Measurements from ENCODE around the gene MESP2. TPM values are rescaled to one million over a fixed set of nuclear protein-coding genes. Genes with fewer than 3 reads are reported as not detected.
"Not testable (repeated sequence)": the region's sequence is repeated elsewhere in the genome, so short reads cannot be mapped to it uniquely, and the experiment has no call there.

The MESP2 gene
- polyA plus RNA-seq, 1 donor = 0.30 TPM

DNA sequence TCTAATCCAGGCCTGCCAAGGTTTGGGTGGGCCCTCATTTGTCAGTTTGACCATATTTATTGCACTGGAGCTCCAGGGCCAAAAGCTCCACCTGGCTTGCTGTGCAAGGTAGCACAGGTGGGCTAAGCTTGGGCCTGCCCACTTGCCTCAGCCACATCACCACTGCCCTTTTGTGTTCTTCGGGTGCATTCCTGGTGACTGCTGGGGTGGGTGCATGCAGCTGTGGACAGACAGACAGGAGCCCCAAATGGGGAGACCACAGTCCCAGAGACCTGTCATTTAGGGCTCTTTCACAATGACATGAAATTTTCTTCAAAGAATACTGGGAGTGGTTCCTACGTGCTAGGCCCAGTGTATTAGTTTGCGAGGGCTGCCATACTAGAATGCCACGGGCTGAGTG, 2.7 kb downstream of the MESP2 start:
- Histone ChIP-seq H3K4me1 (ENCODE audit: control insufficient read depth, insufficient read depth, low read length) (peaks cover 35% of the 10 kb centered on the region), H3K9me3 (ENCODE audit: control insufficient read depth, low read depth, low read length) (peaks cover 2% of the 10 kb centered on the region)
- no peak for DNase-seq

DNA sequence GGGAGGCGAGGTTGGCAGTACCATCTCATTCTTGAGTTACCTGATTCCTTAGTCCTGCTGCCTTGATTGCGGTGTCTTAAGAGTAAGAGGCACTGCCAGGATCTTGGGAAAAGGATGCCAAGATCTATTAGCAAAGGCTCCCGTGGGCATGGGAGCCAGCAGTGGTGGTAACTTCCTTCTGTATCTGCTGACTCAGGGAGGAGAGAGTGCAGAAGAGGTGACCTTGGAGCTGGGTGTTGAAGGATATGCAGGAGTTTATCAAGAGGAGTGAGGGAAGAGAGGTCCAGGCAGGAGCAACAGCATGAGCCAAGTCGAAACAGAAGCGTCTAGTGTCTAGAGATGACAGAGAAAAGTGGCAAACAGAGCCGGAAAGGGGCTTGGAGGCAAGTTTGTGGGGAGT, 4.5 kb downstream of the MESP2 start:
- no peak overlapping the region for H3K4me3 ChIP-seq (ENCODE audit: low read length)
- H3K27me3 ChIP-seq (ENCODE audit: control insufficient read depth, insufficient read depth, low read length) = no peaks in the 10 kb centered on the region
- H3K4me1 ChIP-seq (ENCODE audit: control insufficient read depth, insufficient read depth, low read length) = peaks cover 50% of the 10 kb centered on the region
- H3K36me3 ChIP-seq (ENCODE audit: control insufficient read depth, insufficient read depth, low read length) = peaks cover 12% of the 10 kb centered on the region
- H3K27ac ChIP-seq (ENCODE audit: low read length) = no peak overlapping the region
- DNase-seq = no peak
- peaks cover 2% of the 10 kb centered on the region for H3K9me3 ChIP-seq (ENCODE audit: control insufficient read depth, low read depth, low read length)
- no CpG with 5 or more reads among the region's 6 CpGs for WGBS (ENCODE audit: insufficient coverage, low lambda C conversion rate)

More for the DNA sequence above, 2.7 kb downstream of the MESP2 start:
- Histone ChIP-seq H3K27me3 (ENCODE audit: control insufficient read depth, insufficient read depth, low read length) (no peaks in the 10 kb centered on the region), H3K36me3 (ENCODE audit: control insufficient read depth, insufficient read depth, low read length) (no peaks in the 10 kb centered on the region), H3K27ac (ENCODE audit: low read length) (no peak overlapping the region), H3K4me3 (ENCODE audit: low read length) (no peak overlapping the region)
- WGBS (ENCODE audit: insufficient coverage, low lambda C conversion rate) = no CpG with 5 or more reads among the region's 4 CpGs

DNA sequence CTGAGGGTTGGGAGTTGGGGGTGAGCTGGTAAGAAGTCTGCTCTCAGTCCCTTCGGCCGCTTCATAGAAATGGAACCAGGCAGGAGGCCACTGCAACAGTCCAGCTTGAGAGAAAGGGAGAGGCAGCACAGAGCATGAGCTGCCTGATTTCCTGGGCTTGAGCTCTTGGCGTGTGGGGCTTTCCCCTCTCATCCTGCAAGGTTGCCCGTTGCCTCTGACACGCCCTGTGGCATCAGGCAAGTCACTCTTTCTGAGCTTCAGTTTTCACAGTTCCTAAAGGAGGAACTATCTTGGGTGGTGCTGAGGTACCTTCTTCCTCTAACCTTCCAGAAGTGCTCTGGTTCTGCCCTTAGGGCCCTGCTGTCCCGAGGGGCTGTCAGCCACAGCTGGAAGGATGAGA, 4.9 kb downstream of the MESP2 start:
- no peak for DNase-seq
- H3K27me3 ChIP-seq (ENCODE audit: control insufficient read depth, insufficient read depth, low read length) = no peaks in the 10 kb centered on the region
- WGBS (ENCODE audit: insufficient coverage, low lambda C conversion rate) = no CpG with 5 or more reads among the region's 6 CpGs
- no peak overlapping the region for H3K4me3 ChIP-seq (ENCODE audit: low read length)
- H3K27ac ChIP-seq (ENCODE audit: low read length) = no peak overlapping the region
- peaks cover 46% of the 10 kb centered on the region for H3K4me1 ChIP-seq (ENCODE audit: control insufficient read depth, insufficient read depth, low read length)
- H3K36me3 ChIP-seq (ENCODE audit: control insufficient read depth, insufficient read depth, low read length) = peaks cover 12% of the 10 kb centered on the region
- H3K9me3 ChIP-seq (ENCODE audit: control insufficient read depth, low read depth, low read length) = peaks cover 2% of the 10 kb centered on the region

DNA sequence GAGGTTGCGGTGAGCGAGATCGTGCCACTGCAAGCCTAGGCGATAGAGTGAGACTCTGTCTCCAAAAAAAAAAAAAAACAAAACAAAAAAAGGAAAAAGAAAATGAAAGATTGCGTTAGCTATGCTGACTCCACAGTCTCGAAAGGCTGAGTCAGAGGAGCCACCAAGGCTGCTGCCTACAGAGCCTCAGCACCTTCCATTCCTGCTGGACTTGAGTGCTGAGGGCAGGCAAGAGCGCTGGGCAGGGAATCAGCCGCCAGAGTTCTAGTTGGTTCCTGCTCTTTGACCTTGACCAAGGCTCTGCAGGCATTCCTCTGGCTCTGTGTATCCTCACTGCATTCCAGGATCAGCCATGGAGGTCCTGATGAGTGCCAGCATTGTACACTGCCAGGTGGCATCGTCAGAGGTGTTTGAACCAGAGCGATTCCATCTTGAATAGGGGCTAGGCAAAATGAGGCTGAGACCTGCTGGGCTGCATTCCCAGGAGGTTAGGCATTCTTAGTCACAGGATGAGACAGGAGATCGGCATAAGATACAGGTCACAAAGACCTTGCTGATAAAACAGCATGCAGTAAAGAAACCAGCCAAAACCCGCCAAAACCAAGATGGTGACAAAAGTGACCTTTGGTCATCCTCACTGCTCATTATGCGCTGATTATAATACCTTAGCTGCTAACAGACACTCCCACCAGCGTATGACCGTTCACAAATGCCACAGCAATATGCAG, 5.9 kb downstream of the MESP2 start:
- H3K27ac ChIP-seq (ENCODE audit: low read length) = peak overlapping the region; percentile 70
- no peaks in the 10 kb centered on the region for H3K27me3 ChIP-seq (ENCODE audit: control insufficient read depth, insufficient read depth, low read length)
- 90% methylated on average over 2 of the region's 15 CpGs for WGBS (ENCODE audit: insufficient coverage, low lambda C conversion rate)
- H3K9me3 ChIP-seq (ENCODE audit: control insufficient read depth, low read depth, low read length) = no peaks in the 10 kb centered on the region
- H3K4me1 ChIP-seq (ENCODE audit: control insufficient read depth, insufficient read depth, low read length) = peaks cover 51% of the 10 kb centered on the region
- H3K36me3 ChIP-seq (ENCODE audit: control insufficient read depth, insufficient read depth, low read length) = peaks cover 14% of the 10 kb centered on the region
- H3K4me3 ChIP-seq (ENCODE audit: low read length) = no peak overlapping the region
- DNase-seq = peak in 1 of 2 donors; percentile 48

DNA sequence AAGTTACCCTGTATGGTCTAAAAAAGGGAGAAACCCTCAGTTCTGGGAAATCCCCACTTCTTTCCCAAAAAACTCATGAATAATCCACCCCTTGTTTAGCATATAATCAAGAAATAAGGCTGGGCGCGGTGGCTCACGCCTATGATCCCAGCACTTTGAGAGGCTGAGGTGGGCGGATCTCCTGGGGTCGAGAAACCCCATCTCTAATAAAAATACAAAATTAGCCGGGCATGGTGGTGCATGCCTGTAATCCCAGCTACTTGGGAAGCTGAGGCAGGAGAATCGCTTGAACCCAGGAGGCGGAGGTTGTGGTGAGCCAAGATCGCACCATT, 6.5 kb downstream of the MESP2 start:
- H3K36me3 ChIP-seq (ENCODE audit: control insufficient read depth, insufficient read depth, low read length) = peaks cover 16% of the 10 kb centered on the region
- not testable (repeated sequence) for H3K9me3 ChIP-seq (ENCODE audit: control insufficient read depth, low read depth, low read length); DNase-seq; H3K27me3 ChIP-seq (ENCODE audit: control insufficient read depth, insufficient read depth, low read length); H3K4me3 ChIP-seq (ENCODE audit: low read length)
- WGBS (ENCODE audit: insufficient coverage, low lambda C conversion rate) = 100% methylated on average over 2 of the region's 9 CpGs
- peak overlapping the region; percentile 70 for H3K27ac ChIP-seq (ENCODE audit: low read length)
- H3K4me1 ChIP-seq (ENCODE audit: control insufficient read depth, insufficient read depth, low read length) = peaks cover 51% of the 10 kb centered on the region

DNA sequence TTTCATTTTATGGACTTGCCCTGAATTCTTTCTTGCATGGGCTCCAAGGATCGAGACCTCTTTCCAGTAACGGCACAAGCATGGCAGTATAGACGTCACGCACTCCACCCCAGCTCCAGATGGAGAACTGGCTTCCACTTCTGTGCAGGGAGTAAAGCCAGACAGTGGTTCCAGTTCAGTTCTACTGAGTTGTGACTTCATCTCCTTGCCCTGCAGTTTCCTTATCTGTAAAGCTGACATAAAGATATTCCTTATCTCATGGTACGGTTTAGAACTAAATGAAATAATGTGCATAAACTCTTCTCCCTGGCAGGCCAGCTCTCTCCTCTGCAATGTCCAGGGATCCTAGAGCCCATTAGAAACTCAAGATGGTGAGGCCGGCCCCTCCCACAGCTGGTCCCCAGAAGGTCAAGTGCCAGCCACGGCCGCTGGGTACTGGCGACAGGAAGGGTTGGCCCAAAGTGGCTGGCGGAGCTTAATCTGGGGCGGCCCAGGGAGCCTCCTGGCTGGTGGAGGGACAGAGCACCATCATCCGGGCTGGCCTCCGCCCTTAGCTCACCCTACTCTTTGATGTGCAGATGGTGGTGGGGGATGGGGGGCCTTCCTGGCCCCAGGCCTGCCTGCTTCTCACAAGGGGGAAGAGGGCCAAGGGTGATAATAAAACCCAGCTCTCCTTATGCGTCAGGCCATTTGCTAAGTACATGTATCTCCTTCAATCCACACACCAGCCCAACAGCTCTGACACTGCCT, 7.2 kb downstream of the MESP2 start:
- peak overlapping the region; percentile 70 for H3K27ac ChIP-seq (ENCODE audit: low read length)
- no CpG with 5 or more reads among the region's 14 CpGs for WGBS (ENCODE audit: insufficient coverage, low lambda C conversion rate)

DNA sequence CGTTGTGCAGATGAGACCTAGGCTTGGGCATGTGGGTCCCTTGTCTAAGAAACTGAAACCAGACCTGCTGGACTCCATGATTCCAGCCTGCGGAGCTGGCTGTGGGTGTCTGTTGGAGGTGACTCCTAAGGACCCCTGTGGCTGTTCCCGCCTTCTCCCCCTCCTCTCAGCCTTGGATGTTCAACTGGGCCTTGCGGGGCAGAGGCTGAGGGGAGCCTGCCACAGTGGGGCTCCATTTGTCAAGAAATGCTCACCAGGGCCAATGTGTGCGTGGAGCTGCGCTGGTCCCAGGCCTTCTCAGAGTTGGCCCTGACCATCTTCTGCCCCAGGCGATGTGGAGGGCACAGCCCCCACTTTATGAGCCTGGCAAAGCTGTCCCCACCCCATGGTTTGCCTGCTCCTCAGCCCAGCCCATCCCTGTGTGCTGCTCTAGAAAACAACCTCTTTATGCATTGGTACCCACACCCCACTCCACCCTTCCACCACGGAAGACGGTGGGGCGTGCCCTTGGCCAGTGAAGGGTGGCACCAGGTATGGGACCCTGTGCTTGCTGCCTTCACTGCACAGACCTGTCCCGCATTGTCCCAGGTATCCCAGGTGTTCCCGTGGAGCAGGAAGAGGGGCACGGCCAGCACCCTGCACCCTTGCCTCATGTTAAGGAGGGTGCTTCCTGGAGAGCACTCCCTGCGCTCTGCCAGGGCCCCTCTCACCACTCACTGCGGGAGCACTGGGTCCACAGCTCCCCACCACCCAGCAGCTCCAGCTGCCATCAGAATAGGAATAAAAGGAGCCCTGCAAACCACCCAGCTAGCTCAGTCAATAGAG, 7.9 kb downstream of the MESP2 start:
- Histone ChIP-seq H3K27ac (ENCODE audit: low read length) (peak overlapping the region; percentile 70), H3K27me3 (ENCODE audit: control insufficient read depth, insufficient read depth, low read length) (no peaks in the 10 kb centered on the region), H3K9me3 (ENCODE audit: control insufficient read depth, low read depth, low read length) (no peaks in the 10 kb centered on the region), H3K4me1 (ENCODE audit: control insufficient read depth, insufficient read depth, low read length) (peaks cover 51% of the 10 kb centered on the region), H3K4me3 (ENCODE audit: low read length) (no peak overlapping the region), H3K36me3 (ENCODE audit: control insufficient read depth, insufficient read depth, low read length) (peaks cover 27% of the 10 kb centered on the region)
- DNase-seq = peak in 1 of 2 donors; percentile 14
- WGBS (ENCODE audit: insufficient coverage, low lambda C conversion rate) = no CpG with 5 or more reads among the region's 15 CpGs

More for the DNA sequence above, 7.2 kb downstream of the MESP2 start:
- no peaks in the 10 kb centered on the region for H3K27me3 ChIP-seq (ENCODE audit: control insufficient read depth, insufficient read depth, low read length)
- DNase-seq = peak; percentile 51 to 66
- H3K36me3 ChIP-seq (ENCODE audit: control insufficient read depth, insufficient read depth, low read length) = peaks cover 21% of the 10 kb centered on the region
- H3K4me3 ChIP-seq (ENCODE audit: low read length) = no peak overlapping the region
- H3K9me3 ChIP-seq (ENCODE audit: control insufficient read depth, low read depth, low read length) = no peaks in the 10 kb centered on the region
- H3K4me1 ChIP-seq (ENCODE audit: control insufficient read depth, insufficient read depth, low read length) = peaks cover 51% of the 10 kb centered on the region

DNA sequence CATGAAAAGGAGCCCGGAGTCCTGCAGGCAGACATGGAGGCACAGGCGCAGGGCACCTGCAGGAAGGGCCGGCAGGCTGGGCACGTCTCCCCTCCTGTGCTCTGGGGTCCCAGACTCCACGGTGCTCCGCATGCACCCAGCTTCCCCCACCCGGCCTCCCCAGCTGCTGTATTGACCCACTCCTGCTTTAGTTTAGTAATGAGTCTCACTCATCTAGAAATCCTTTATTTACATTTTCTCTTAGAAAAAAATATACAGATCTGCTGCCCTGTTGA, 8.5 kb downstream of the MESP2 start:
- no CpG with 5 or more reads among the region's 7 CpGs for WGBS (ENCODE audit: insufficient coverage, low lambda C conversion rate)
- Histone ChIP-seq H3K27me3 (ENCODE audit: control insufficient read depth, insufficient read depth, low read length) (no peaks in the 10 kb centered on the region), H3K4me3 (ENCODE audit: low read length) (no peak overlapping the region), H3K4me1 (ENCODE audit: control insufficient read depth, insufficient read depth, low read length) (peaks cover 51% of the 10 kb centered on the region), H3K27ac (ENCODE audit: low read length) (peak overlapping the region; percentile 70), H3K36me3 (ENCODE audit: control insufficient read depth, insufficient read depth, low read length) (peaks cover 27% of the 10 kb centered on the region), H3K9me3 (ENCODE audit: control insufficient read depth, low read depth, low read length) (no peaks in the 10 kb centered on the region)
- no peak for DNase-seq

DNA sequence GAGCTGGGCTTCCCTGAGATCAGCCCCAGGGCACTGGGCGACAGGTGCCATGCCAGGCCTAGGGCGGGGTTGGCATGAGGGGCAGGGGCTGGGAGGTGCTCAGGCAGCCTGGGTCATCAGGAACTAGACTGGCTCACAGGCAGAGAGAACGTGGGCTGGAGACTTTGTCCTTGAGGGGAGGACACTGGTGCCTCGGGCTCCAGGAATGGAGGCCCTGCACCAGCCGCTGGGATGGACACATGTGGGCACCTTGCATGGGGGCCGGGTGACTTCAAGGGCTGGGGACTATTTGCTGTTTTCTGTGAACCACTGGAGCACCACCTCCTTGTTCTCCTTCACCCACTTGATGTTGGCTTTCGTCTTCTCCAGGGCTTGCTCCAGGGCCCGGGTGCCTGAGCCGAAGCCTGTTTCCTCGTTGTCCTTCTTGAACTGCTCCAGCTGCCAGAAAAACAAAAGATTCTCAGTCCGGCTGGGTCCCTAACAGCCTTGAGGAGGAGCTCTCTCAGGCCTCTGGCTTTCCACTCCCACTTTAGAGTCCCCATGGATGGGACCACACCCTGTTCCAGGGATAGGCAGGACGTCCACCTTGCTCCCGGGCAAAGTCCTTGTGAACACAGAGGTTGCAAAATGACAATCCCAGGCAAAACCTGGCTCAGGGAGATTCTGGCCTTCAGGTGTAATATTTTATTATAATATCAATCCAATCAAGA, 9.1 kb downstream of the MESP2 start:
- Histone ChIP-seq H3K9me3 (ENCODE audit: control insufficient read depth, low read depth, low read length) (no peaks in the 10 kb centered on the region), H3K4me3 (ENCODE audit: low read length) (no peak overlapping the region), H3K27me3 (ENCODE audit: control insufficient read depth, insufficient read depth, low read length) (no peaks in the 10 kb centered on the region), H3K27ac (ENCODE audit: low read length) (peak overlapping the region; percentile 70), H3K36me3 (ENCODE audit: control insufficient read depth, insufficient read depth, low read length) (peaks cover 30% of the 10 kb centered on the region), H3K4me1 (ENCODE audit: control insufficient read depth, insufficient read depth, low read length) (peaks cover 51% of the 10 kb centered on the region)
- no CpG with 5 or more reads among the region's 13 CpGs for WGBS (ENCODE audit: insufficient coverage, low lambda C conversion rate)
- peak; percentile 83 to 91 for DNase-seq

DNA sequence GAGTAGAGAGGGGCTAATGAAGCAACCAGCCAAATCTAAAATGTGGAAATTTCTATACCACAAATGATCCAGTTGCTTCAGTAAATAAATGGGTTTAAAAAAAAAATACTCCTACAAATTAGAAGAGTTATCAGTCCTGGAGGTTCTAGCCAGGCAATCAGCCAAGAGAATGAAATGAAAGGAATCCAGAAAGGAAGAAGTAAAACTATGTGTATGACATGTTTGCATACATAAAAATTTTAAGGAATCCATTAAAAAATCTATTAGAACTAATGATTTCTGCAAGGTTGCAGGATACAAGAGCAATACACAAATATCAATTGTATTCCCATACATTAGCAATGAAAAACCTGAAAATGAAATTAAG, 9.6 kb downstream of the MESP2 start:
- Histone ChIP-seq H3K27me3 (ENCODE audit: control insufficient read depth, insufficient read depth, low read length) (no peaks in the 10 kb centered on the region), H3K9me3 (ENCODE audit: control insufficient read depth, low read depth, low read length) (peaks cover 2% of the 10 kb centered on the region), H3K4me1 (ENCODE audit: control insufficient read depth, insufficient read depth, low read length) (peaks cover 48% of the 10 kb centered on the region), H3K36me3 (ENCODE audit: control insufficient read depth, insufficient read depth, low read length) (peaks cover 35% of the 10 kb centered on the region), H3K4me3 (ENCODE audit: low read length) (no peak overlapping the region), H3K27ac (ENCODE audit: low read length) (peak overlapping the region; percentile 70)
- DNase-seq = no peak
